HEK293 (cell line): ENCODE measurements around the gene ARHGAP32.

Experiments used
- CTCF ChIA-PET: fragments of 350-600 bp; formaldehyde crosslinking; extraction: SDS; loops from one replicate; lab custom pipeline; 2021; ENCODE audit warnings: antibody characterized with exemption; lab: Yijun Ruan, JAX
- POLR2A ChIA-PET: fragments of 300-600 bp; formaldehyde crosslinking; extraction: SDS; loops from one replicate; lab custom pipeline; 2020; ENCODE audit warnings: antibody characterized with exemption, inconsistent platforms; lab: Yijun Ruan, JAX
- H3K27ac ChIP-seq: fragments of 200-500 bp; sonication (Bioruptor generic); 2 replicates; pipeline ENCODE4 v1.5.1; 2014; ENCODE audit warnings: low read depth, low read length, control low read depth, inconsistent platforms; ENCODE audit errors: extremely low read depth
- H3K36me3 ChIP-seq, 2 experiments: fragments of 200-500 bp in 1 of 2; sonication (Bioruptor generic) in 1 of 2; 1 replicate in 1 of 2; 2 replicates in 1 of 2; pipeline ENCODE4 v1.5.1; 2014 to 2017; ENCODE audit warnings: inconsistent platforms in 2 of 2, low read length in 2 of 2; ENCODE audit not compliant: control insufficient read depth in 2 of 2, insufficient read depth in 1 of 2
- H3K4me1 ChIP-seq: fragments of 200-500 bp; sonication (Bioruptor generic); 2 replicates; pipeline ENCODE4 v1.5.1; 2014; ENCODE audit warnings: mild to moderate bottlenecking, low read length, inconsistent platforms; ENCODE audit not compliant: control insufficient read depth, insufficient read depth
- H3K4me3 ChIP-seq: 2 replicates; pipeline ENCODE4 v1.5.1; 2011; ENCODE audit warnings: low read depth, mild to moderate bottlenecking, control low read depth, low read length, moderate library complexity
- H3K9me3 ChIP-seq: fragments of 200-500 bp; sonication (Bioruptor generic); 2 replicates; pipeline ENCODE4 v1.5.1; 2014; ENCODE audit warnings: low read depth, low read length, inconsistent platforms; ENCODE audit not compliant: control insufficient read depth, insufficient read depth
- BCL11B ChIP-seq: fragments of 450-650 bp; formaldehyde crosslinking; IDR thresholded peaks from 2 replicates; pipeline ENCODE4 v1.5.1; 2016; ENCODE audit warnings: low read depth, missing biosample characterization, missing genetic modification characterization
- OVOL3 ChIP-seq: fragments of 450-650 bp; formaldehyde crosslinking; IDR thresholded peaks from 2 replicates; pipeline ENCODE4 v1.5.1; 2016; ENCODE audit warnings: missing biosample characterization, missing genetic modification characterization
- SCRT2 ChIP-seq: fragments of 450-650 bp; formaldehyde crosslinking; IDR thresholded peaks from 2 replicates; pipeline ENCODE4 v1.5.1; 2016; ENCODE audit warnings: missing biosample characterization, missing genetic modification characterization
- SP2 ChIP-seq: fragments of 450-650 bp; formaldehyde crosslinking; IDR thresholded peaks from 2 replicates; pipeline ENCODE4 v1.5.1; 2016; ENCODE audit warnings: missing biosample characterization, missing genetic modification characterization
- SP7 ChIP-seq: fragments of 450-650 bp; formaldehyde crosslinking; IDR thresholded peaks from 2 replicates; pipeline ENCODE4 v1.5.1; 2016; ENCODE audit warnings: missing biosample characterization, missing genetic modification characterization
- YY2 ChIP-seq: fragments of 450-650 bp; formaldehyde crosslinking; IDR thresholded peaks from 2 replicates; pipeline ENCODE4 v1.5.1; 2016; ENCODE audit warnings: missing biosample characterization, missing genetic modification characterization
- ZBTB10 ChIP-seq: fragments of 450-650 bp; formaldehyde crosslinking; IDR thresholded peaks from 2 replicates; pipeline ENCODE4 v1.5.1; 2016; ENCODE audit warnings: missing biosample characterization, missing genetic modification characterization
- ZBTB17 ChIP-seq: fragments of 450-650 bp; formaldehyde crosslinking; IDR thresholded peaks from 2 replicates; pipeline ENCODE4 v1.5.1; 2016; ENCODE audit warnings: missing biosample characterization, missing genetic modification characterization
- ZBTB48 ChIP-seq: fragments of 450-650 bp; formaldehyde crosslinking; IDR thresholded peaks from 2 replicates; pipeline ENCODE4 v1.5.1; 2016; ENCODE audit warnings: missing biosample characterization, missing genetic modification characterization
- ZNF133 ChIP-seq: fragments of 450-650 bp; formaldehyde crosslinking; IDR thresholded peaks from 2 replicates; pipeline ENCODE4 v1.5.1; 2016; ENCODE audit warnings: missing biosample characterization, missing genetic modification characterization
- ZNF239 ChIP-seq: fragments of 450-650 bp; formaldehyde crosslinking; IDR thresholded peaks from 2 replicates; pipeline ENCODE4 v1.5.1; 2016; ENCODE audit warnings: missing biosample characterization, missing genetic modification characterization
- ZNF266 ChIP-seq: fragments of 450-650 bp; formaldehyde crosslinking; IDR thresholded peaks from 2 replicates; pipeline ENCODE4 v1.5.1; 2016; ENCODE audit warnings: missing biosample characterization, missing genetic modification characterization, low read depth
- ZNF302 ChIP-seq: fragments of 450-650 bp; formaldehyde crosslinking; IDR thresholded peaks from 2 replicates; pipeline ENCODE4 v1.5.1; 2016; ENCODE audit warnings: missing biosample characterization, missing genetic modification characterization, low read depth
- ZNF37A ChIP-seq: fragments of 450-650 bp; IDR thresholded peaks from 2 replicates; pipeline ENCODE4 v1.5.1; 2018; ENCODE audit warnings: missing biosample characterization, missing genetic modification characterization
- ZNF423 ChIP-seq: fragments of 450-650 bp; formaldehyde crosslinking; IDR thresholded peaks from 2 replicates; pipeline ENCODE4 v1.5.1; 2016; ENCODE audit warnings: missing biosample characterization, missing genetic modification characterization
- ZNF473 ChIP-seq: fragments of 450-650 bp; formaldehyde crosslinking; IDR thresholded peaks from 2 replicates; pipeline ENCODE4 v1.5.1; 2017; ENCODE audit warnings: missing biosample characterization, missing genetic modification characterization
- ZNF510 ChIP-seq: fragments of 450-650 bp; formaldehyde crosslinking; IDR thresholded peaks from 2 replicates; pipeline ENCODE4 v1.5.1; 2018; ENCODE audit warnings: mild to moderate bottlenecking, missing genetic modification characterization, missing biosample characterization; ENCODE audit not compliant: insufficient replicate concordance
- ZNF514 ChIP-seq: fragments of 450-650 bp; formaldehyde crosslinking; IDR thresholded peaks from 2 replicates; pipeline ENCODE4 v1.5.1; 2016; ENCODE audit warnings: missing biosample characterization, missing genetic modification characterization
- ZNF555 ChIP-seq: fragments of 450-650 bp; formaldehyde crosslinking; conservative IDR thresholded peaks from 2 replicates; pipeline ENCODE4 v1.5.1; 2017; ENCODE audit warnings: missing biosample characterization, mild to moderate bottlenecking, missing genetic modification characterization, inconsistent platforms
- ZNF629 ChIP-seq: fragments of 450-650 bp; formaldehyde crosslinking; IDR thresholded peaks from 2 replicates; pipeline ENCODE4 v1.5.1; 2017; ENCODE audit warnings: missing biosample characterization, missing genetic modification characterization
- ZNF664 ChIP-seq: fragments of 450-650 bp; formaldehyde crosslinking; IDR thresholded peaks from 2 replicates; pipeline ENCODE4 v1.5.1; 2016; ENCODE audit warnings: missing biosample characterization, missing genetic modification characterization
- ZNF768 ChIP-seq: fragments of 450-650 bp; formaldehyde crosslinking; IDR thresholded peaks from 2 replicates; pipeline ENCODE4 v1.5.1; 2018; ENCODE audit warnings: missing biosample characterization, mild to moderate bottlenecking, missing genetic modification characterization
- ZNF776 ChIP-seq: fragments of 450-650 bp; formaldehyde crosslinking; IDR thresholded peaks from 2 replicates; pipeline ENCODE4 v1.5.0; 2017; ENCODE audit warnings: missing biosample characterization, missing genetic modification characterization, borderline replicate concordance
- ZSCAN4 ChIP-seq: fragments of 450-650 bp; formaldehyde crosslinking; IDR thresholded peaks from 2 replicates; pipeline ENCODE4 v1.5.1; 2017; ENCODE audit warnings: missing biosample characterization, missing genetic modification characterization
- TF ChIP-seq, protein P1 (sequence below): fragments of 450-650 bp; formaldehyde crosslinking; IDR thresholded peaks from 2 replicates; pipeline ENCODE4; 2016; ENCODE audit warnings: missing biosample characterization, missing genetic modification characterization
- TF ChIP-seq, protein P2 (sequence below): fragments of 450-650 bp; formaldehyde crosslinking; IDR thresholded peaks from 2 replicates; pipeline ENCODE4 v1.5.1; 2017; ENCODE audit warnings: missing biosample characterization, mild to moderate bottlenecking, missing genetic modification characterization, moderate library complexity
- TF ChIP-seq, protein P3 (sequence below): sonication (generic); formaldehyde crosslinking; IDR thresholded peaks from 2 replicates; pipeline ENCODE4 v1.8.1; 2022; ENCODE audit warnings: mild to moderate bottlenecking, moderate library complexity, missing genetic modification reagents

The ARHGAP32 gene

GRCh38 chr11:129021295-129021694, 170.8 kb downstream of the ARHGAP32 start (continued):
- TF ChIP-seq, protein P1, sequence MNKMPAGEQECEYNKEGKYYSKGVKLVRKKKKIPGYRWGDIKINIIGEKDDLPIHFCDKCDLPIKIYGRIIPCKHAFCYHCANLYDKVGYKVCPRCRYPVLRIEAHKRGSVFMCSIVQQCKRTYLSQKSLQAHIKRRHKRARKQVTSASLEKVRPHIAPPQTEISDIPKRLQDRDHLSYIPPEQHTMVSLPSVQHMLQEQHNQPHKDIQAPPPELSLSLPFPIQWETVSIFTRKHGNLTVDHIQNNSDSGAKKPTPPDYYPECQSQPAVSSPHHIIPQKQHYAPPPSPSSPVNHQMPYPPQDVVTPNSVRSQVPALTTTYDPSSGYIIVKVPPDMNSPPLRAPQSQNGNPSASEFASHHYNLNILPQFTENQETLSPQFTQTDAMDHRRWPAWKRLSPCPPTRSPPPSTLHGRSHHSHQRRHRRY: no peak
- TF ChIP-seq ZNF302 (no peak), ZNF514 (tag by site-specific recombination) (no peak), OVOL3 (no peak), ZNF239 (tag by site-specific recombination) (no peak), SCRT2 (no peak), ZNF510 (tag by site-specific recombination) (no peak)
- TF ChIP-seq, all 188 proteins: peak for 0

- Histone ChIP-seq H3K4me1 (0 out of 2 replicates have a peak, but pooled peaks cover 6% of the 10 kb centered on the region), H3K4me3 (no peak overlapping the region), H3K36me3 (no peaks in the 10 kb centered on the region), H3K9me3 (no peaks in the 10 kb centered on the region), H3K27ac (no peak overlapping the region)
- POLR2A ChIA-PET: no interaction called here
- CTCF ChIA-PET: no interaction called here
- TF ChIP-seq, protein P2, sequence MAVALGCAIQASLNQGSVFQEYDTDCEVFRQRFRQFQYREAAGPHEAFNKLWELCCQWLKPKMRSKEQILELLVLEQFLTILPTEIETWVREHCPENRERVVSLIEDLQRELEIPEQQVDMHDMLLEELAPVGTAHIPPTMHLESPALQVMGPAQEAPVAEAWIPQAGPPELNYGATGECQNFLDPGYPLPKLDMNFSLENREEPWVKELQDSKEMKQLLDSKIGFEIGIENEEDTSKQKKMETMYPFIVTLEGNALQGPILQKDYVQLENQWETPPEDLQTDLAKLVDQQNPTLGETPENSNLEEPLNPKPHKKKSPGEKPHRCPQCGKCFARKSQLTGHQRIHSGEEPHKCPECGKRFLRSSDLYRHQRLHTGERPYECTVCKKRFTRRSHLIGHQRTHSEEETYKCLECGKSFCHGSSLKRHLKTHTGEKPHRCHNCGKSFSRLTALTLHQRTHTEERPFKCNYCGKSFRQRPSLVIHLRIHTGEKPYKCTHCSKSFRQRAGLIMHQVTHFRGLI (tag by site-specific recombination): no peak
- TF ChIP-seq, protein P3, sequence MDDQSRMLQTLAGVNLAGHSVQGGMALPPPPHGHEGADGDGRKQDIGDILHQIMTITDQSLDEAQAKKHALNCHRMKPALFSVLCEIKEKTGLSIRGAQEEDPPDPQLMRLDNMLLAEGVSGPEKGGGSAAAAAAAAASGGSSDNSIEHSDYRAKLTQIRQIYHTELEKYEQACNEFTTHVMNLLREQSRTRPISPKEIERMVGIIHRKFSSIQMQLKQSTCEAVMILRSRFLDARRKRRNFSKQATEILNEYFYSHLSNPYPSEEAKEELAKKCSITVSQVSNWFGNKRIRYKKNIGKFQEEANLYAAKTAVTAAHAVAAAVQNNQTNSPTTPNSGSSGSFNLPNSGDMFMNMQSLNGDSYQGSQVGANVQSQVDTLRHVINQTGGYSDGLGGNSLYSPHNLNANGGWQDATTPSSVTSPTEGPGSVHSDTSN (CRISPR knock-in tag): no peak
- no peak for TF ChIP-seq ZNF555 (tag by site-specific recombination)
- TF ChIP-seq ZBTB10 (tag by site-specific recombination): no peak
- no peak for TF ChIP-seq ZNF776 (tag by site-specific recombination)
- no peak for TF ChIP-seq ZBTB17 (tag by site-specific recombination)
- TF ChIP-seq ZNF133 (tag by site-specific recombination): no peak
- no peak for TF ChIP-seq ZBTB48 (tag by site-specific recombination)
- no peak for TF ChIP-seq ZNF768 (tag by site-specific recombination)
- TF ChIP-seq ZSCAN4 (tag by site-specific recombination): no peak
- TF ChIP-seq ZNF37A (tag by site-specific recombination): no peak
- no peak for TF ChIP-seq ZNF266 (tag by site-specific recombination)
- TF ChIP-seq ZNF473 (tag by site-specific recombination): no peak
- no peak for TF ChIP-seq SP7 (tag by site-specific recombination)
- TF ChIP-seq ZNF664 (tag by site-specific recombination): no peak
- TF ChIP-seq ZNF629 (tag by site-specific recombination): no peak
- TF ChIP-seq BCL11B (tag by site-specific recombination): no peak
- TF ChIP-seq ZNF423 (tag by site-specific recombination): no peak
- TF ChIP-seq SP2 (tag by site-specific recombination): no peak
- no peak for TF ChIP-seq YY2 (tag by site-specific recombination)
Observed at GRCh38 chr11:129018991-129019390, 173.1 kb downstream of the ARHGAP32 start.
